Endothelial cell of umbilical vein (primary cell): ENCODE results near the gene PLXDC2. TPM values are rescaled to one million over a fixed set of nuclear protein-coding genes. Genes with fewer than 3 reads are reported as not detected.

Experiments
- BruUV-seq: library from RNA; stranded (reverse); fragments of 400-500 nt; replicated peaks from 2 replicates; lab custom pipeline; 2021; lab: Mats Ljungman, UMichigan
- CTCF ChIA-PET: fragments of 300-600, 350-600 bp; sonication (Branson Sonifier 250); formaldehyde crosslinking; loops from one replicate; lab custom pipeline; 2021; ENCODE audit warnings: antibody characterized with exemption, inconsistent platforms; lab: Charles Lee
- POLR2A ChIA-PET: fragments of 300-600, 350-600 bp; sonication (Branson Sonifier 250); formaldehyde crosslinking; loops from one replicate; lab custom pipeline; 2021; ENCODE audit warnings: antibody characterized with exemption, inconsistent platforms; lab: Charles Lee
- DNase-seq: peaks from one replicate; pipeline ENCODE4 v3.0.0-alpha.2; 2011; ENCODE audit warnings: low read depth, low spot score
- FAIRE-seq: peaks from 2 replicates; lab custom pipeline; 2011; peaks lifted over from hg19 to GRCh38; lab: Jason Lieb, UNC
- H2AFZ ChIP-seq: 2 replicates; pipeline ENCODE4 v1.6.0; 2012; ENCODE audit warnings: low read depth, low read length, control low read depth, inconsistent platforms
- H3K27ac ChIP-seq: 2 replicates; pipeline ENCODE4 v1.5.1; 2011; ENCODE audit warnings: low read depth, mild to moderate bottlenecking, control low read depth, low read length, moderate library complexity; ENCODE audit not compliant: insufficient read depth
- H3K27me3 ChIP-seq, 2 experiments: 2 replicates each; pipeline versions ENCODE4 v1.6.0 to v1.6.1; 2011; ENCODE audit warnings: low read length in 2 of 2, mixed read lengths in 1 of 2; ENCODE audit not compliant: control insufficient read depth in 2 of 2, insufficient read depth in 2 of 2
- H3K36me3 ChIP-seq, 2 experiments: 2 replicates in 1 of 2; 3 replicates in 1 of 2; pipeline ENCODE4 v1.5.1; 2011; ENCODE audit warnings: low read length in 2 of 2, mild to moderate bottlenecking in 1 of 2, moderate library complexity in 1 of 2; ENCODE audit not compliant: control insufficient read depth in 2 of 2, insufficient read depth in 2 of 2; ENCODE audit errors: extremely low read depth in 1 of 2
- H3K4me1 ChIP-seq: 3 replicates; pipeline ENCODE4 v1.5.1; 2011; ENCODE audit warnings: mild to moderate bottlenecking, low read length; ENCODE audit not compliant: control insufficient read depth, insufficient read depth; ENCODE audit errors: extremely low read depth
- H3K4me2 ChIP-seq: 2 replicates; pipeline ENCODE4 v1.6.1; 2011; ENCODE audit warnings: low read length, control low read depth, mixed read lengths; ENCODE audit not compliant: insufficient read depth
- H3K4me3 ChIP-seq, 3 experiments: fragments of 200-600 bp in 1 of 3; sonication (generic), shearing (Covaris generic) in 1 of 3; replicated peaks in 1 of 3; 2 replicates each; pipeline ENCODE4 v1.5.1; 2011 to 2016; ENCODE audit warnings: control low read depth in 3 of 3, low read length in 3 of 3, mild to moderate bottlenecking in 2 of 3, inconsistent platforms in 1 of 3, low read depth in 1 of 3, moderate library complexity in 1 of 3; ENCODE audit not compliant: insufficient read depth in 1 of 3
- H3K79me2 ChIP-seq: 2 replicates; pipeline ENCODE4 v1.6.0; 2012; ENCODE audit warnings: low read length, inconsistent platforms; ENCODE audit not compliant: control insufficient read depth, insufficient read depth
- H3K9ac ChIP-seq: replicated peaks from 2 replicates; pipeline ENCODE3; 2011; ENCODE audit warnings: low read length, control low read depth; ENCODE audit not compliant: insufficient read depth; ENCODE audit errors: extremely low read depth
- H3K9me1 ChIP-seq: replicated peaks from 3 replicates; pipeline ENCODE4 v1.6.0; 2011; ENCODE audit warnings: mild to moderate bottlenecking, low read length; ENCODE audit not compliant: control insufficient read depth, insufficient read depth; ENCODE audit errors: extremely low read depth
- H3K9me3 ChIP-seq: replicated peaks from 2 replicates; pipeline ENCODE4 v1.5.1; 2012; ENCODE audit warnings: low read length, inconsistent platforms; ENCODE audit not compliant: control insufficient read depth, insufficient read depth
- H4K20me1 ChIP-seq: replicated peaks from 2 replicates; pipeline ENCODE3; 2011; ENCODE audit warnings: mild to moderate bottlenecking, low read length; ENCODE audit not compliant: control insufficient read depth, insufficient read depth; ENCODE audit errors: extremely low read depth
- EZH2 ChIP-seq: IDR thresholded peaks from 2 replicates; pipeline ENCODE4 v1.6.1; 2012; ENCODE audit warnings: borderline replicate concordance, low read depth, mild to moderate bottlenecking, moderate library complexity, low read length, inconsistent platforms; ENCODE audit not compliant: severe bottlenecking
- FOS ChIP-seq: IDR thresholded peaks from 2 replicates; pipeline ENCODE4 v1.6.1; 2011; ENCODE audit warnings: mild to moderate bottlenecking, low read length, moderate library complexity, borderline replicate concordance; ENCODE audit not compliant: insufficient read depth
- GATA2 ChIP-seq: IDR thresholded peaks from 2 replicates; pipeline ENCODE4 v1.7.0; 2011; ENCODE audit warnings: low read depth, mild to moderate bottlenecking, moderate library complexity, mixed read lengths, low read length; ENCODE audit not compliant: insufficient read length, insufficient read depth
- JUN ChIP-seq: IDR thresholded peaks from 2 replicates; pipeline ENCODE4 v1.6.1; 2011; ENCODE audit warnings: borderline replicate concordance, low read depth; ENCODE audit not compliant: insufficient read length, insufficient read depth
- MYC ChIP-seq: IDR thresholded peaks from one replicate; pipeline ENCODE4 v1.6.1; 2011; ENCODE audit warnings: mild to moderate bottlenecking, low read depth, low read length
- POLR2A ChIP-seq: IDR thresholded peaks from 2 replicates; pipeline ENCODE4 v1.6.1; 2012; ENCODE audit warnings: low read depth, mild to moderate bottlenecking, control low read depth, low read length
- POLR2AphosphoS5 ChIP-seq: IDR thresholded peaks from 2 replicates; pipeline ENCODE4 v1.6.1; 2012; ENCODE audit warnings: low read depth, mild to moderate bottlenecking, control low read depth, low read length, moderate library complexity; ENCODE audit not compliant: insufficient read depth
- dilution Hi-C: fragments of 300-500 bp; cut with MboI; formaldehyde crosslinking; loops from one replicate; pipeline ENCODE4 v1.15.0; 2019; ENCODE audit warnings: low sequenced_read_pairs; ENCODE audit not compliant: extremely low pct_ligation_motif_present
- intact Hi-C: fragments of 100-400 bp; cut with micrococcal nuclease; formaldehyde crosslinking; loops from one replicate; pipeline ENCODE4 v1.10.0; 2022
- polyA plus RNA-seq, 4 experiments: library from polyadenylated mRNA; depleted of rRNA in 3 of 4; stranded (reverse) in 3 of 4; unstranded in 1 of 4; fragments of >200 nt; gene quantifications; 2 replicates each; pipeline versions ENCODE4 v1.2.1 to v1.2.3, GENCODE V29; 2011 to 2012; ENCODE audit warnings: missing spikeins in 1 of 4
- total RNA-seq: library from RNA; stranded (reverse); gene quantifications from 2 replicates; pipeline ENCODE4 v1.2.3, GENCODE V29; 2021
- TF ChIP-seq, protein P1 (sequence below): IDR thresholded peaks from 2 replicates; pipeline ENCODE4 v1.6.1; 2011; ENCODE audit not compliant: insufficient read depth, insufficient read length
- TF ChIP-seq, protein P2 (sequence below), 2 donors: IDR thresholded peaks; 1 replicate in 1 of 2; 2 replicates in 1 of 2; pipeline ENCODE4 v1.5.1; 2011; ENCODE audit warnings: low read length in 2 of 2, mild to moderate bottlenecking in 2 of 2, moderate library complexity in 2 of 2, control low read depth in 1 of 2, inconsistent platforms in 1 of 2, low read depth in 1 of 2; ENCODE audit not compliant: insufficient read depth in 1 of 2; ENCODE audit errors: extremely low read depth in 1 of 2

PLXDC2 gene
- total and polyA plus RNA-seq, 2 donors (not counting 3 experiments of a cell fraction or from before 2014, with no cell fraction given) = 0.32 to 1.2 TPM

DNA sequence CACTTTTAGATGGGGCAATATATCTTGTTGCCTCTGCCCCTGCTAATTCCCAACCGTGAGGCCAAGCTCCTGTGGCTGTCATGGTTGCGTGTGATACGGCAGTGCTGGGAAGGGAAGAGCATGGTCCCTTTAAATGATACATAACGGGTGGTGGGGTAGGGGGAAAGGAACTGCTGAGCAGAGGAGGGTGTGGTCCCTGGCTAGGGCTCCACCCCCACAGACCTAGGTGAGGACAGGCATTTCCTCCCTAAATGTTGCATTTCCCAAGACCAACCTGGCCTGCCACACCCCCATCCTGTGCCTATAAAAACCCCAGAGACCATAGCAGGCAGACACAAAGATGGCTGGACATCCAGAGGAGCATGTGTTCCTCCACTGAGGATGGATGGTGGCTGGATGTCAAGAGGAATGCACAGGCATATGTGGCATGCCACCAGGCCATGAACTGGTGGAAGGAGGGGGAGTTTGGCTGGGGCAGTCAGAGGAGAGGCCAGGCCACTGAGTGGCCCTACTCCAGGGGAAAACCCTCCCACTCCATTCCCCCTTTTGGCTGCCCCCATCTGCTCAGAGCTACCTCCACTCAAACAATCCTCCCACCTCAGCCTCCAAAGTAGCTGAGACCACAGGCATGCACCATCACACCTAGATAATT lies 104.0 kb downstream of the PLXDC2 start:
- FAIRE-seq (no peak), DNase-seq (no peak)
- dilution Hi-C loops = no loop called here
- H3K9ac ChIP-seq = no peak overlapping the region
- H3K9me1 ChIP-seq = no peaks in the 10 kb centered on the region
- no peak overlapping the region for H3K27ac ChIP-seq
- no peaks in the 10 kb centered on the region for H3K27me3 ChIP-seq
- CTCF ChIA-PET = no interaction called here
- POLR2A ChIA-PET = no interaction called here
- H3K79me2 ChIP-seq = no peaks in the 10 kb centered on the region
- no peak overlapping the region for H3K4me2 ChIP-seq
- no peaks in the 10 kb centered on the region for H3K36me3 ChIP-seq
- H3K9me3 ChIP-seq = no peaks in the 10 kb centered on the region
- H2AFZ ChIP-seq = no peak overlapping the region
- peaks cover 18% of the 10 kb centered on the region for H3K4me1 ChIP-seq
- intact Hi-C loops = loop anchor here (5.0 kb wide), 1 partner anchor 82 kb away; no protein-coding TSS in a partner anchor
- no peaks in the 10 kb centered on the region for H4K20me1 ChIP-seq
- no peak overlapping the region for H3K4me3 ChIP-seq
- TF ChIP-seq EZH2 (no peak), POLR2A (no peak), JUN (no peak), POLR2AphosphoS5 (no peak), FOS (no peak), MYC (no peak), GATA2 (no peak)
- TF ChIP-seq, protein P1, sequence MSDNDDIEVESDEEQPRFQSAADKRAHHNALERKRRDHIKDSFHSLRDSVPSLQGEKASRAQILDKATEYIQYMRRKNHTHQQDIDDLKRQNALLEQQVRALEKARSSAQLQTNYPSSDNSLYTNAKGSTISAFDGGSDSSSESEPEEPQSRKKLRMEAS = no peak
- TF ChIP-seq, protein P2, sequence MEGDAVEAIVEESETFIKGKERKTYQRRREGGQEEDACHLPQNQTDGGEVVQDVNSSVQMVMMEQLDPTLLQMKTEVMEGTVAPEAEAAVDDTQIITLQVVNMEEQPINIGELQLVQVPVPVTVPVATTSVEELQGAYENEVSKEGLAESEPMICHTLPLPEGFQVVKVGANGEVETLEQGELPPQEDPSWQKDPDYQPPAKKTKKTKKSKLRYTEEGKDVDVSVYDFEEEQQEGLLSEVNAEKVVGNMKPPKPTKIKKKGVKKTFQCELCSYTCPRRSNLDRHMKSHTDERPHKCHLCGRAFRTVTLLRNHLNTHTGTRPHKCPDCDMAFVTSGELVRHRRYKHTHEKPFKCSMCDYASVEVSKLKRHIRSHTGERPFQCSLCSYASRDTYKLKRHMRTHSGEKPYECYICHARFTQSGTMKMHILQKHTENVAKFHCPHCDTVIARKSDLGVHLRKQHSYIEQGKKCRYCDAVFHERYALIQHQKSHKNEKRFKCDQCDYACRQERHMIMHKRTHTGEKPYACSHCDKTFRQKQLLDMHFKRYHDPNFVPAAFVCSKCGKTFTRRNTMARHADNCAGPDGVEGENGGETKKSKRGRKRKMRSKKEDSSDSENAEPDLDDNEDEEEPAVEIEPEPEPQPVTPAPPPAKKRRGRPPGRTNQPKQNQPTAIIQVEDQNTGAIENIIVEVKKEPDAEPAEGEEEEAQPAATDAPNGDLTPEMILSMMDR (IDR thresholded peaks at IDR 0.05; ENCODE audit: extremely low read depth in 1 of 2, insufficient read depth in 1 of 2, low read depth in 1 of 2, low read length in 2 of 2) = no peak
- no TSS peak for BruUV-seq
